ENCODE measurements around the gene ZBTB6. TPM values are rescaled to one million over a fixed set of nuclear protein-coding genes. Genes with fewer than 3 reads are reported as not detected.

Gene ZBTB6
- polyA plus RNA-seq, 1 donor (not counting 4 experiments of a cell fraction or from before 2014, with no cell fraction given) = 7.3 TPM

DNA sequence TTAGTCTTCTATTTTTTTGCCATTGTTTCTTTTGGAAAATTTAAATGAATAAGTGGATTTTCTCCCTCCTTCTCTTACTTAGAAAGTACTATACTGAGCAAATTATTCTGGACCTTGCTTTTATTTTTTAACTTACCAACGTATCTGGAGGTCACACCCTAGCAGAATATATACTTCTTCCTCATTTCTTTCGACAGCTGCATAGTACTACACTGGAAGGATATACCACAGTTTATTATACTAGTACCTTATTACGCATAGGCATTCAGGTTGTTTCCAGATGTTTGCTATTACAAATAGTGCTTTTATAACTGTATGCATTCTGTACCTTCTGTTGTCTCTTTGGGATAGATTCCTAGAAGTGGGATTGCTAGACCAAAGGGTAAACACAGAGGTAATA is 24.6 kb downstream of the ZBTB6 start:
- H3K4me1 ChIP-seq (ENCODE audit: control insufficient read depth, extremely low read depth, insufficient read depth, low read length) = no peaks in the 10 kb centered on the region
- dilution Hi-C loops (cut with MboI; ENCODE audit: extremely low pct_ligation_motif_present, low sequenced_read_pairs) = no loop called here
- no peak overlapping the region for H2AFZ ChIP-seq (ENCODE audit: control insufficient read depth, low read length)
- no peaks in the 10 kb centered on the region for H3K27me3 ChIP-seq (ENCODE audit: control insufficient read depth, extremely low read depth, insufficient read depth, low read length)
- H3K27ac ChIP-seq (ENCODE audit: control insufficient read depth, insufficient read depth, low read length) = no peak overlapping the region
- H3K79me2 ChIP-seq (ENCODE audit: control insufficient read depth, insufficient read depth, low read length) = peaks cover 3% of the 10 kb centered on the region
- no peak for TF ChIP-seq EZH2 (IDR thresholded peaks at IDR 0.05; ENCODE audit: low read length)
- TF ChIP-seq, protein P1, sequence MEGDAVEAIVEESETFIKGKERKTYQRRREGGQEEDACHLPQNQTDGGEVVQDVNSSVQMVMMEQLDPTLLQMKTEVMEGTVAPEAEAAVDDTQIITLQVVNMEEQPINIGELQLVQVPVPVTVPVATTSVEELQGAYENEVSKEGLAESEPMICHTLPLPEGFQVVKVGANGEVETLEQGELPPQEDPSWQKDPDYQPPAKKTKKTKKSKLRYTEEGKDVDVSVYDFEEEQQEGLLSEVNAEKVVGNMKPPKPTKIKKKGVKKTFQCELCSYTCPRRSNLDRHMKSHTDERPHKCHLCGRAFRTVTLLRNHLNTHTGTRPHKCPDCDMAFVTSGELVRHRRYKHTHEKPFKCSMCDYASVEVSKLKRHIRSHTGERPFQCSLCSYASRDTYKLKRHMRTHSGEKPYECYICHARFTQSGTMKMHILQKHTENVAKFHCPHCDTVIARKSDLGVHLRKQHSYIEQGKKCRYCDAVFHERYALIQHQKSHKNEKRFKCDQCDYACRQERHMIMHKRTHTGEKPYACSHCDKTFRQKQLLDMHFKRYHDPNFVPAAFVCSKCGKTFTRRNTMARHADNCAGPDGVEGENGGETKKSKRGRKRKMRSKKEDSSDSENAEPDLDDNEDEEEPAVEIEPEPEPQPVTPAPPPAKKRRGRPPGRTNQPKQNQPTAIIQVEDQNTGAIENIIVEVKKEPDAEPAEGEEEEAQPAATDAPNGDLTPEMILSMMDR (optimal IDR thresholded peaks at IDR 0.05 in 1 of 3, IDR thresholded peaks at IDR 0.05 in 1 of 3, conservative IDR thresholded peaks at IDR 0.05 in 1 of 3; ENCODE audit: extremely low read depth in 1 of 3, insufficient read depth in 2 of 3, low read length in 3 of 3) = no peak
- H3K36me3 ChIP-seq (ENCODE audit: control insufficient read depth in 2 of 2, extremely low read depth in 1 of 2, insufficient read depth in 2 of 2, low read length in 2 of 2) = peaks cover 9 to 10% of the 10 kb centered on the region in 2 experiments
- H3K4me2 ChIP-seq (ENCODE audit: control insufficient read depth, extremely low read depth, insufficient read depth, low read depth, low read length) = no peak overlapping the region
- H3K9ac ChIP-seq (ENCODE audit: control insufficient read depth, extremely low read depth, insufficient read depth, low read length) = no peak overlapping the region
- no peak for FAIRE-seq
- H3K4me3 ChIP-seq (ENCODE audit: control insufficient read depth in 2 of 3, extremely low read depth in 1 of 3, insufficient read depth in 2 of 3, low read depth in 1 of 3, low read length in 3 of 3) = no peak overlapping the region
- no peaks in the 10 kb centered on the region for H3K9me1 ChIP-seq (ENCODE audit: control insufficient read depth, extremely low read depth, insufficient read depth, low read length)
- DNase-seq (ENCODE audit: low read depth, low spot score) = no peak
- H4K20me1 ChIP-seq (ENCODE audit: control insufficient read depth, extremely low read depth, insufficient read depth, low read length) = no peaks in the 10 kb centered on the region
- no peaks in the 10 kb centered on the region for H3K9me3 ChIP-seq (ENCODE audit: control insufficient read depth, low read depth, low read length)

DNA sequence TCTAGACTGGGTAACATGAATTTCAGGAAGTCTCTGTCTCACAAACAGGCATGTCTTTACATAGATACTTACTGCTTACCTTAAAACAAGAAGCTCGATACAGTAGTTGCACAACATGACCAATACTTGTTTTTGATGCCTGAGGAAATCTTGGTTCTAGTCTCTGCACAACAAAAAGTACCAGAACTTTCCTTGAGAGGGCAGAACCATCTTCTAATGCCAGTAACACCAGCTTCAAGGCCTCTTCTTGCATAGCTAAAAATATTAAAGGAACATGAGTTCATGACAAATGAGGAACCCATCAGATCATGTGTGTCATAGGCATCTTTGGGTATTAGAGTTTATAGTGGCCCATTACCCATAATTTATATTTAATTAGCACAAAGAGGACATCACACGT is 30.0 kb downstream of the ZBTB6 start:
- H3K27me3 ChIP-seq (ENCODE audit: control insufficient read depth, extremely low read depth, insufficient read depth, low read length) = no peaks in the 10 kb centered on the region
- no peaks in the 10 kb centered on the region for H3K79me2 ChIP-seq (ENCODE audit: control insufficient read depth, insufficient read depth, low read length)
- H3K36me3 ChIP-seq (ENCODE audit: control insufficient read depth in 2 of 2, extremely low read depth in 1 of 2, insufficient read depth in 2 of 2, low read length in 2 of 2) = peaks cover 13 to 23% of the 10 kb centered on the region in 2 experiments
- TF ChIP-seq, protein P1 (optimal IDR thresholded peaks at IDR 0.05 in 1 of 3, IDR thresholded peaks at IDR 0.05 in 1 of 3, conservative IDR thresholded peaks at IDR 0.05 in 1 of 3; ENCODE audit: extremely low read depth in 1 of 3, insufficient read depth in 2 of 3, low read length in 3 of 3) = no peak
- no peak for TF ChIP-seq EZH2 (IDR thresholded peaks at IDR 0.05; ENCODE audit: low read length)
- H3K9ac ChIP-seq (ENCODE audit: control insufficient read depth, extremely low read depth, insufficient read depth, low read length) = no peak overlapping the region
- FAIRE-seq (no peak), DNase-seq (ENCODE audit: low read depth, low spot score) (no peak)
- no peak overlapping the region for H2AFZ ChIP-seq (ENCODE audit: control insufficient read depth, low read length)
- H3K4me2 ChIP-seq (ENCODE audit: control insufficient read depth, extremely low read depth, insufficient read depth, low read depth, low read length) = no peak overlapping the region
- no peak overlapping the region for H3K27ac ChIP-seq (ENCODE audit: control insufficient read depth, insufficient read depth, low read length)
- H3K9me3 ChIP-seq (ENCODE audit: control insufficient read depth, low read depth, low read length) = no peaks in the 10 kb centered on the region
- no peak overlapping the region for H3K4me3 ChIP-seq (ENCODE audit: control insufficient read depth in 2 of 3, extremely low read depth in 1 of 3, insufficient read depth in 2 of 3, low read depth in 1 of 3, low read length in 3 of 3)
- dilution Hi-C loops (cut with MboI; ENCODE audit: extremely low pct_ligation_motif_present, low sequenced_read_pairs) = no loop called here
- no peaks in the 10 kb centered on the region for H3K9me1 ChIP-seq (ENCODE audit: control insufficient read depth, extremely low read depth, insufficient read depth, low read length)
- H3K4me1 ChIP-seq (ENCODE audit: control insufficient read depth, extremely low read depth, insufficient read depth, low read length) = no peaks in the 10 kb centered on the region
- no peaks in the 10 kb centered on the region for H4K20me1 ChIP-seq (ENCODE audit: control insufficient read depth, extremely low read depth, insufficient read depth, low read length)

All from keratinocyte (primary cell).